Astrocyte (in vitro differentiated cells and primary cell): Measurements from ENCODE around the gene ARHGAP25.

Source experiments
- EZH2 ChIP-seq: IDR thresholded peaks from 2 replicates; pipeline ENCODE4 v1.6.1; 2012; ENCODE audit warnings: mild to moderate bottlenecking, low read length, inconsistent platforms; ENCODE audit not compliant: insufficient read depth
- TF ChIP-seq, protein P1 (sequence below): IDR thresholded peaks from 2 replicates; pipeline ENCODE4 v1.5.1; 2011; ENCODE audit warnings: low read depth, mild to moderate bottlenecking, inconsistent platforms, low read length, moderate library complexity; ENCODE audit not compliant: insufficient read depth

DNA sequence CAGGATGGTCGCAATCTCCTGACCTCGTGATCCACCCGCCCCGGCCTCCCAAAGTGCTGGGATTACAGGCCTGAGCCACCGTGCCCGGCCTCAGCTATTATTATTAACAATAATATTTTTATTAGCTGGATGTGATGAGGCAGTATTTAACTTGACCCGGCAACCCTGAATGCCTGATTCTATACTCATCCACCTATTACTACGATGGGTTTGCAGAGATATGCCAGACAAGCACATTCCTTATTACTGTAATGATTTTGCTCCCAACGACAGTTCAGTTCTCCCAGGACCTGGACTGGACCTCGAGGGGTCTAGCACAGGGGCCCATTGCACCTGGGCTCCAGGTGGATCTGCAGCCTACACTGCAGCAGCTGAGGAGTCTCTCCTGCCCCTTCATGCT, 104.0 kb downstream of the ARHGAP25 start:
- TF ChIP-seq, protein P1, sequence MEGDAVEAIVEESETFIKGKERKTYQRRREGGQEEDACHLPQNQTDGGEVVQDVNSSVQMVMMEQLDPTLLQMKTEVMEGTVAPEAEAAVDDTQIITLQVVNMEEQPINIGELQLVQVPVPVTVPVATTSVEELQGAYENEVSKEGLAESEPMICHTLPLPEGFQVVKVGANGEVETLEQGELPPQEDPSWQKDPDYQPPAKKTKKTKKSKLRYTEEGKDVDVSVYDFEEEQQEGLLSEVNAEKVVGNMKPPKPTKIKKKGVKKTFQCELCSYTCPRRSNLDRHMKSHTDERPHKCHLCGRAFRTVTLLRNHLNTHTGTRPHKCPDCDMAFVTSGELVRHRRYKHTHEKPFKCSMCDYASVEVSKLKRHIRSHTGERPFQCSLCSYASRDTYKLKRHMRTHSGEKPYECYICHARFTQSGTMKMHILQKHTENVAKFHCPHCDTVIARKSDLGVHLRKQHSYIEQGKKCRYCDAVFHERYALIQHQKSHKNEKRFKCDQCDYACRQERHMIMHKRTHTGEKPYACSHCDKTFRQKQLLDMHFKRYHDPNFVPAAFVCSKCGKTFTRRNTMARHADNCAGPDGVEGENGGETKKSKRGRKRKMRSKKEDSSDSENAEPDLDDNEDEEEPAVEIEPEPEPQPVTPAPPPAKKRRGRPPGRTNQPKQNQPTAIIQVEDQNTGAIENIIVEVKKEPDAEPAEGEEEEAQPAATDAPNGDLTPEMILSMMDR, result no peak
- TF ChIP-seq EZH2, result no peak
